ENCODE data around the gene NPHP1. TPM values are rescaled to one million over a fixed set of nuclear protein-coding genes. Genes with fewer than 3 reads are reported as not detected.
"Not testable (repeated sequence)": the region's sequence is repeated elsewhere in the genome, so short reads cannot be mapped to it uniquely, and the experiment has no call there.

The NPHP1 gene
- total RNA-seq = 1 to 10 TPM; 1.5 to 4.6 (median 3.1) TPM
- polyA plus RNA-seq = 1 to 10 TPM; 1.2 to 3.0 (median 1.8) TPM
- long read RNA-seq, donor 1 = 0 reads
- long read RNA-seq, donor 2 = 0 reads

GRCh38 chr2:110204408-110205385 is at the start of gene NPHP1:
NPHP1 (minus strand) TSS chr2:110205013; CDS start chr2:110204968, 45 bp downstream.
- H3K4me3 ChIP-seq = peak within 1 kb of the TSS; percentile 78 to 92 (median 82)
- H3K27me3 ChIP-seq (replicated peaks in 1 of 7) = no peaks in the 10 kb centered on the region
- peak; percentile 94 for DNase-seq
- peak within 1 kb of the TSS in 7 of 8 donors; percentile 24 to 75 (median 58) for H3K27ac ChIP-seq
- peaks cover 0 to 11% (median 2%) of the 10 kb centered on the region in 6 donors for H3K36me3 ChIP-seq
- TF ChIP-seq POLR2AphosphoS5 (IDR thresholded peaks at IDR 0.05) = peak; percentile 89 to 94 (median 90)
- TF ChIP-seq, protein P1, sequence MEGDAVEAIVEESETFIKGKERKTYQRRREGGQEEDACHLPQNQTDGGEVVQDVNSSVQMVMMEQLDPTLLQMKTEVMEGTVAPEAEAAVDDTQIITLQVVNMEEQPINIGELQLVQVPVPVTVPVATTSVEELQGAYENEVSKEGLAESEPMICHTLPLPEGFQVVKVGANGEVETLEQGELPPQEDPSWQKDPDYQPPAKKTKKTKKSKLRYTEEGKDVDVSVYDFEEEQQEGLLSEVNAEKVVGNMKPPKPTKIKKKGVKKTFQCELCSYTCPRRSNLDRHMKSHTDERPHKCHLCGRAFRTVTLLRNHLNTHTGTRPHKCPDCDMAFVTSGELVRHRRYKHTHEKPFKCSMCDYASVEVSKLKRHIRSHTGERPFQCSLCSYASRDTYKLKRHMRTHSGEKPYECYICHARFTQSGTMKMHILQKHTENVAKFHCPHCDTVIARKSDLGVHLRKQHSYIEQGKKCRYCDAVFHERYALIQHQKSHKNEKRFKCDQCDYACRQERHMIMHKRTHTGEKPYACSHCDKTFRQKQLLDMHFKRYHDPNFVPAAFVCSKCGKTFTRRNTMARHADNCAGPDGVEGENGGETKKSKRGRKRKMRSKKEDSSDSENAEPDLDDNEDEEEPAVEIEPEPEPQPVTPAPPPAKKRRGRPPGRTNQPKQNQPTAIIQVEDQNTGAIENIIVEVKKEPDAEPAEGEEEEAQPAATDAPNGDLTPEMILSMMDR (IDR thresholded peaks at IDR 0.05 in 8 of 11, conservative IDR thresholded peaks at IDR 0.05 in 3 of 11) = peak in 1 of 11 experiments; percentile 7
- TF ChIP-seq POLR2A (IDR thresholded peaks at IDR 0.05) = no peak
- H3K9me3 ChIP-seq = no peaks in the 10 kb centered on the region
- H3K4me1 ChIP-seq = peaks cover 0 to 21% (median 14%) of the 10 kb centered on the region in 6 donors
- WGBS, 5 donors = 1 to 3% (median 2%) methylated on average over 41 to 43 of the region's 43 CpGs
- intact Hi-C loops (cut with DNase I; ENCODE audit: low total_unique reads) = no loop called here

DNA sequence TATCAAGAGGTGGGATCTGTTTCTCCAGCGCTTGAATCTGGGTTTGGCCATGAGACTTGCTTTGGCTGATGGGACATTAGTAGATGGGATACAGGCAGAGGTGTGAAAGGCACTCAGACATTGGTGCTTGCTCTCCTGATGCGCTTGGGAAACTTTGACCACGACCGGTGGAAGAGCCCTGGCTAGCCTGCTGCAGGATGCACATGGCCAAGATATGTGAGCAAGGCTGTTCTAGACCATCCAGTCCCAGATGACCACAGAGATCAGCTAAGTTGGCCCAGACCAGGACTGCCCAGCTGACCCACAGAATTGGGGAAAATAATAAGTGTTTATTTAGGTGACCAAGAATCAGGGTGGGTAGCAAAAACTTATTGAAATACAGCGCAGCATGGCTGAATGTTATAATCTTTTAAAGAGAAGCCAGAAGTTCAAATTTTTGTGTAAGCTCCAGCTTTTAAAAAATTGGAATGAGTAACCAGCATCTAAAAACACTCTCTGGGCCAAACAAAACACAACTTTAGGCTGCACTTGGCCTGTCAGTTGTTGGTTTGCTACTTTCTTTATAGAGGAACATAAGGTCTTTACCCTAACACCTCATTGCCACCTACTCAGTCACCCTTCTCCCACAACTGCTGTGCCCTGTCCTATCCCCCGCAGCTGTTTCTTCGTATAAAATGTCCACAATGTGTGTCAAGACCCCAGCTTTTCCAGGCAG is 43.4 kb upstream of the NPHP1 start:
- H3K4me3 ChIP-seq; H3K4me1 ChIP-seq; H3K27ac ChIP-seq; H3K27me3 ChIP-seq (replicated peaks in 1 of 7); H3K36me3 ChIP-seq; H3K9me3 ChIP-seq; intact Hi-C loops (cut with DNase I; ENCODE audit: low total_unique reads); DNase-seq: not testable (repeated sequence)
- 74 to 97% (median 85%) methylated on average over 3 to 6 of the region's 7 CpGs for WGBS, 5 donors

- H3K27me3 ChIP-seq (replicated peaks in 1 of 7); DNase-seq; intact Hi-C loops (cut with DNase I; ENCODE audit: low total_unique reads); H3K9me3 ChIP-seq; H3K36me3 ChIP-seq; H3K27ac ChIP-seq; H3K4me1 ChIP-seq; H3K4me3 ChIP-seq: not testable (repeated sequence)
- no CpG with 5 or more reads among the region's 89 CpGs for WGBS, 5 donors
These were observed 40.9 kb upstream of the NPHP1 start for GRCh38 chr2:110245488-110246435.

- H3K9me3 ChIP-seq, H3K4me3 ChIP-seq: not testable (repeated sequence)
- WGBS, 5 donors = 72 to 100% (median 100%) methylated on average over 1 of the region's 3 CpGs; no CpG with 5 or more reads in 2 of the 5 donors
These were observed 38.5 kb upstream of the NPHP1 start for GRCh38 chr2:110243283-110243682.

DNA sequence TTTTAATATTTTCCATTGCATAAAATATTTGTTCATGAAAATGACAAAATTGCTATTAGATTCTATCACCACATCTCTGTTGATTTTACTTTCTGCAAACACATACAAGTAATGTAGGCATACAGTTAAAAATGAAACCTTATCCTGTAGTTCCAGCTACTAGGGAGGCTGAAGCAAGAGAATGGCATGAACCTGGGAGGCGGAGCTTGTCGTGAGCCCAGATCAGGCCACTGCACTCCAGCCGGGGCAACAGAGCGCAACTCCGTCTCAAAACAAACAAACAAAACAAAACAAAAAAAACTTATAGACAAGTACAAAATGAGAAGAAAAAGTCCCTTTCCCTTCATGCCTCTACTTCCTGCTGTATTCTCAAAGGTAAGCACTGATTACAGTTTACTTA is 29.7 kb upstream of the NPHP1 start:
- 58 to 82% (median 73%) methylated on average over 5 of the region's 5 CpGs for WGBS, 5 donors

More at GRCh38 chr2:110243283-110243682, 38.5 kb upstream of the NPHP1 start:
- H3K4me1 ChIP-seq; intact Hi-C loops (cut with DNase I; ENCODE audit: low total_unique reads); H3K27ac ChIP-seq; H3K36me3 ChIP-seq; H3K27me3 ChIP-seq (replicated peaks in 1 of 7); DNase-seq: not testable (repeated sequence)

DNA sequence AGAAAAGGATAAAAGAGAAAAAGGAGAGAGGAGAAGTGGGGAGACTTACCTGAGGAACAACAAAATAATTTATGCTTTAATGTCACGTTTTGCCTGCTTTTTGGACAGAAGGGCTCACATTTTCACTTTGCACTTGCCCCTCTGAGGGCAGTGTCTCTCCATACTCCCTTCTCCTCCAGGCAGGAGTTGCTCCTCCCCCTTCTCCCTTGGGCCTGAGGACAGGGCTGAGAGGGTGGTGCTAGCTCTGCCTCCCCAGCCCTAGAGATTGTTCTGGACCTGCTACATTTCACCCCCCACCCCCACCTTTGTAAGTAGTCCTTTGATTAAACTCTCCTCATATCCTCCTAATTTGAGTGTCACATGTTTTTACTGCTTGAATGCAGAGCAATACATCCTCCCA is 25.1 kb upstream of the NPHP1 start:
- intact Hi-C loops (cut with DNase I; ENCODE audit: low total_unique reads); H3K4me3 ChIP-seq; H3K36me3 ChIP-seq; H3K27ac ChIP-seq; H3K9me3 ChIP-seq; DNase-seq; H3K4me1 ChIP-seq: not testable (repeated sequence)
- H3K27me3 ChIP-seq (replicated peaks in 1 of 7) = peaks cover 0 to 20% (median 0%) of the 10 kb centered on the region in 7 donors
- WGBS, 5 donors = no CpG with 5 or more reads among the region's 1 CpG

More for the DNA sequence above, 29.7 kb upstream of the NPHP1 start:
- H3K9me3 ChIP-seq; intact Hi-C loops (cut with DNase I; ENCODE audit: low total_unique reads); H3K4me1 ChIP-seq; H3K27me3 ChIP-seq (replicated peaks in 1 of 7); H3K27ac ChIP-seq; H3K4me3 ChIP-seq; H3K36me3 ChIP-seq; DNase-seq: not testable (repeated sequence)

DNA sequence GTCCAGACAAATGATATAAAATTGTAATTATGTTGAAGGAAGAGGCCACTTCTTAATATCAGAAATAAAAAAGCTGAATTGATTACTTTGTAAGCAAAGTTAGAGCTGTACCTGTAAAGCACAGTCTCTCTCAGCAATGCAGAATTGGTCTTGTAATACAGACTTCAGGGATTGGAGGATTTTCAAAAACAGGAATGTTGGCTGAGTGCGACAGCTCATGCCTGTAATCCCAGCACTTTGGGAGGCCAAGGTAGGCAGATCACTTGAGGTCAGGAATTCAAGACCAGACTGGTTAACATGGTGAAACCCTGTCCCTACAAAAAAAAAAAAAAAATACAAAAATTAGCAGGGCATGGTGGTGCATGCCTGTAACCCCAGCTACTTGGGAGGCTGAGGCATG is 17.8 kb upstream of the NPHP1 start:
- H3K36me3 ChIP-seq; H3K27ac ChIP-seq; H3K9me3 ChIP-seq; DNase-seq; intact Hi-C loops (cut with DNase I; ENCODE audit: low total_unique reads); H3K4me1 ChIP-seq; H3K4me3 ChIP-seq: not testable (repeated sequence)
- WGBS, 5 donors = 87 to 97% (median 95%) methylated on average over 1 of the region's 1 CpG
- H3K27me3 ChIP-seq (replicated peaks in 1 of 7) = peaks cover 0 to 52% (median 5%) of the 10 kb centered on the region in 7 donors
